NCI-H1436 (cell line): Measurements from ENCODE around the gene KMO.

Experiments used
- DNase-seq: peaks from one replicate; lab custom pipeline; 2025; lab: John Stamatoyannopoulos, UW

The KMO gene

DNA sequence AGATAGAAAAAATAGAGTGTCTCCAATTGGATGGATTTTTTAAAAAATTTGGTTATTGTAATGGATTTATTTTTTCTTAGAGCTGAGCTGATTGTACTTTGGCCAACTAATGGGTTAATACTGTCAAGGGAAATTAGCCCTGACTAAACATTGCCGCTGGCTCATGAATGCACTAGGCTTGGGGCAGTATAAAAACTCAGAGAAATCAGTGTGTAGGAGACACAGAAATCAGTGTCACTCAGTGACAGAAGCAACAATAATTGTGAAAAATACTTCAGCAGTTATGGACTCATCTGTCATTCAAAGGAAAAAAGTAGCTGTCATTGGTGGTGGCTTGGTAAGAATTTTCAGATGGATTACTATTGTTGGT is at the start of gene KMO:
Gene KMO (plus strand): TSS at position 217 of the 370 bp plus-strand sequence. CDS start 67 bp downstream, at position 284.
- DNase-seq, result no peak

DNA sequence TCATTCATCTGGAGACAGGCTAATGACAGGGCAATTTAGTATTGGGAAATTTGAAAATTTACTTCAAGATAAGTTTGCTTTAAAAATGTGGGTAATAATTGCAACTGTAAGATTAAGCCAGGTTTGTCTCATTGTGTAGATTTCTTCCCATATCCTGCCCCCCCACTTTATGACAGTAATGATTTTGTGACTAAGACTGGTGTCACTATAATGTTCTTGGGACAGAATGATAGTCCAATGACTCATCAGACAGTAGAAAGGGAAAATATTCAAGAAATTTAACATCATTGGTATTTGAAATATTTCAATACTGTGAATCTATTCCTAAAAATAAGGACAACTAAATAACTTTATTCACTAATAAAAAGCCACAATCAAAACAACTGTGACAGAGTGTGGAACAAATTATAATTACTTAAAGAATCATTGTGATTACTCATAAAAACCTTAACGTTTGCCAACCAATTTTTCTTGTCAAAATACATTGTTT is 49.4 kb upstream of the KMO start:
- no peak for DNase-seq

DNA sequence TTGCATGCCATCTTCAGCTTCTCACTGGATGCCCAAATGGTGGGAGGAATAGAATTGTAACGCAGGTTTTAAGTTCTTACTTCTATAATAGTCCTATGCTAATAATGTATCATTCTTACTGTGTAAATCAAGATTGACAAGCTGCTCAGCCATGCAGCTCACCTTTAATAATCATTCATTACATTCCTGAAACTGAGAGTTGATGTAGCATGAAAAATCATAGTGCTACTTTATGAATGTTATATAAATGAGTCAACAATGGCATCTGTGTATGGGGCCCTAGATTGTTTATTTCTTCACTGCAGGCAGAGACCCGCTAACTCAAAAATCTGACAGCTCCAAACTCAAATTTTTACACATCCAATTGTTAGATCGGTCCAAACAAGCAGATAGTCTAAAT is 47.0 kb upstream of the KMO start:
- no peak for DNase-seq

DNA sequence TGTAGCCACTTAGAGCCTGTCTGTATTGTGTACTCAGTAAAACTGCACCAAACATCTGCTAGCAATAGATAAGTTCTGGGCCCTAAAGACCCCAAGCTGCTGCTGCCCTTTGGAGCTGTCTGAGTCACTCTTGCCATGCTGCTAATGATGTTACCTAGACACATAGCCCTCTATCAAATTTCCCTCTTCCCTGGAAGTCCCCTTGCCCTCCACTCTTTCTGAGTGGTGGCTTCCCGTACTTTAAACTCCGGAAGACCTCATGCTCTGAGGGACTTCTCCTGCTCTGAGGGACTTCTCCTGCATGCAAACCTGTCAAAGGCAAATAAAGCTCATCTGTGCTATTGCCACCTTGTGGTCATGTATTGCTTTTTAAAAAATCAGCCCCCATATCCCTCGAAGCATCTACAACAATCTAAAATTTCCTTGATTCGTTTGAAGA is 46.6 kb upstream of the KMO start:
- peak; percentile 69 for DNase-seq

DNA sequence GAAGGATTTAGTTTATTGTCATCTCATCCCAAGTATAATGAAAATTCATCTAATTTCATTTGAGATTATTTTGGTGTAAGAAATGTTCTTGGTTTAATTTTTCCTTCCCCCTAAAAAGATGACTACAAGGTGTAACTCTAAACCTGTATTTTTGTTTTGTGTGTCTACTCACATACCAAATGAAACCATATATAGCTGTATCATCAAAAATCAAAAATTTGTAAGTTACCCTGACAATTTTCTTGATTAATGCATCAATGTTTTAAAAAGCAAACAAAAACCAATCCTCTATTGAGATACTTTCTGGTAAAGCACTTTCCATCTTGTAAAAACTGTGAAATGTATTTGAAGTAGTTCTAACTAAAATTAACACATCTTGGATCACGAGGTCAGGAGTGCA is 43.4 kb upstream of the KMO start:
- no peak for DNase-seq

DNA sequence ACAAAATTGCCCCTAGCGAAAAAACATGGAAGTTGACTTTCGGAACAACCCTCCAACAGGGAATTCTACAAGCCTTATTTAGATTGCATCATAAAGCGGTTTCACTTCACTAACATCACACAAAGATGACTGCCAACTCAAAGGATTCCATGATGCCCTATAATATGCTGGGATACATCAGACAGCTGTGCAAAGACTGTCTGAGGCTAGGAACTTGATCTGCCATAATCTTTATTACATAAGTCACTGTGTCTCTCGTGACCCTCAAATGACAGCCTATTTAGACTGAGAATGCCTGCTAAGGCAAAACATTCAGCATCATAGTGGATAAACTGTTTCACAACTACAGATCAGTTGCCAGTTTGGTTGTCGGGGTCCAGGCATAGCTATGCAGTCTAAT is 36.4 kb upstream of the KMO start:
- no peak for DNase-seq

DNA sequence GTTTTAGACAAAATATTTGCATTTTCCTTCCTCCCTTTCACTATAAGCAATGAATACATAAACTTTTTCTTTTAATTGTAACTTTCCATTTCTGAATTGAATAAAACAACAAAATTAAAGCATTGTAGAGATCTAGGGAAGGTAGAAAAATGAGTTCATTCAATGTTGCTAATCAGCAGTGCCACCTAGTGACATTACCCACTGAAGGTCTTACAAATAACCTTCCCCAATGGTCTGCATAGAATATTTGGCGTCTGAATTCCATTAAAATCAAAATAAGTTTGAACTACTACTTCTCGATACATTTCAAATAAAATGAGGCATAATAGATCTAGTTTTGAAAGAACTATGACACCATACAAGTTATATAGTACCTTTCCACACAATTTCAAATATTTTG is 32.3 kb upstream of the KMO start:
- peak; percentile 32 for DNase-seq

DNA sequence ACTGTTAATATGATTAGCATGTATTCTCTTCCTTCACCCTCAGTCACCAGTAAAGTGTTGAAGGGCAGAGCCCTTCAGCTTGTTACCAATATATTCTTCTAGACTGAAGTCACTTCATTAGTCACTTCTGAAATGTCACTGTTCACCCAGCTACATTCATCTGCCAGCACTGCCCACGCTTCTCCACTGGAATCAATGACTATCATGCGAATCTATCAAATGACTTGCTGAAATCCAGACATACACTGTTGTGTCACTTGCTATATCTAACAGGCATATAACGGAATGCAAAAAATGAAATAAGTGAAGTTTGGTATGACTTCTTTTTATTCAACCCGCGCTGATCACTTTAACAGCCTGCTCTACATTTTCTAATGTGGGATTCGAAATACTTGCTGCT is 28.7 kb upstream of the KMO start:
- no peak for DNase-seq

DNA sequence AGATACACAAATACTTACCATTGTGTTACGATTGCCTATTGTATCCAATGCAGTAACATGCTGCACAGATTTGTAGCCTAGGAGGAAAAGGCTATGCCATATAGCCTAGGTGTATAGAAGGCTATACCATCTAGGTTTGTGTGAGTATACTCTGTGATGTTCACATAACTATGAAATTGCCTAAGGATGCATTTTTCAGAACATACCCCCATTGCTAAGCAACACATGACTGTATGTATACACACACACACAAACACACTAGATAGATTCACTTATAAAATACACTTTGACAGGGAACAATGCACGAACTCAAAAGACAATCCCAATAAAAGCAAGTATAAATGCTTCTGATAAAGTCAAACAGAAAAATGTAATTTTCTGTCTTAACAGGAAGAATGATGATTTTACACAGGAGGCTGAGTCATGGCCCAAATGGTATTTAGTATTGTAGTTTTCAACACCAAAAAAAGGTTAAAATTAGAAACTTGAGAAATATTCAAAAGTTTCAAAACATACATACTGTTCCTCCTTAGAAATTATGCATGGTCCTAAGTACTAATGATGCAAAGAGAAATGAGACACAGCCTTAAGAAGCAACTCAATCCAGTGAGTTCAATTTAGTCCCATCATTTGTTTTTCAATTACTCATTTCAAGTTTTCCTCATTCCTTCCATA is 24.9 kb upstream of the KMO start:
- no peak for DNase-seq

DNA sequence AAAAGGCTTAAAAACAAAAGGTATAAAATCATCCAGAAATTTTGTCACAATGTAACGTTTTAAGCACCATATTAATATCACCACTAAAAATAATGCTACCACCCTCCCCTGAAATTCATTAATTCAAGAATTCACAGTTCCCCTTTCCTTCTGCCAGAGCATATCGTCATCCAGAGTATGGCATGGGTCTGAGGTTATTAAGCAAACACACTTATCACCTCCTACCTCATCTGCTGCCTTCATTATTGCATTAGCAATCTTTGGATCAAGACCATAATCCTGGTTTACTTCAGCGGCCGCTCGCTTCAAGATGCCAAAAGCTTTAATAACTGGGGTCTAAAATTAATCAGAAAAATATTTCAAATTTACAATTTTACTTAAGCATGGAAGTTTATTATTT is 18.8 kb upstream of the KMO start:
- DNase-seq, result no peak

DNA sequence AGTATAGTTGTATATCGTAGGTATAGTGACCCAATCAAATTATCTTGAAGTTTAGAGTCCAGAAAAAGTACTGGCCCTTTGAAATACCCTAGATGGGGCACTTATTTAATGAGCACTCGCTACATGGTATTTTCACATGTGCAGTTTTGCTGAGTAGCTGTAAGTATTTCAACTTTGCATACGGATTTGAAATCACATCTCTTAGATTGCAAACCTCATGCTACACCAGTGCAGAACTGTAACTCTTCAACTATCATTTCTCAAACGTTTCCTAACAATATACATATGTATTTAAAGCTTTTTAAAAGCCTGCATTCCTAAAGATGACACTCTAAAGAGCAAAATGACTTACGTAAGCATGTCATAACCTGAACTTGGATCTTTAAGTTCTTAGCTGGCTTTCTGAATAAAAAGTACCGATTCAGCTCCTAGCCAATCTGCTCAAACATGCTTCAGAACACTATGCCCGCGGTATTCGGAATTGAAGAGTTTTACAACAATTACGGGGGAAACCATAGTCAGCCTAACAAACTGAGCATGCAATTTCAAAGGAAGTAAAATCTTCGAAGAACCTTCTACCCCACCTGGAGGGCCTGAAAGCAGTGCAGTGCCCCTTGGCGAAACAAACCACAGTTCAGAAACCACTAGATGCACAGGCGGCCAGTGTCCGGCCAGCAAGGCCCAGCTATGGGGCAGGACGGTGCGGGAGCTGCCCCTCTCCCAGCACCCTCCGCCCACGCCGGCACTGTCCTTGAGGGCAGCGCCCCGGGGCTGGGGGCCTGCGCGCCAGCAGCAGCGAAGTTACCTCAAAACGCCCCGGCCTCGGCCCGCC is 13.5 kb upstream of the KMO start:
- DNase-seq, result no peak

DNA sequence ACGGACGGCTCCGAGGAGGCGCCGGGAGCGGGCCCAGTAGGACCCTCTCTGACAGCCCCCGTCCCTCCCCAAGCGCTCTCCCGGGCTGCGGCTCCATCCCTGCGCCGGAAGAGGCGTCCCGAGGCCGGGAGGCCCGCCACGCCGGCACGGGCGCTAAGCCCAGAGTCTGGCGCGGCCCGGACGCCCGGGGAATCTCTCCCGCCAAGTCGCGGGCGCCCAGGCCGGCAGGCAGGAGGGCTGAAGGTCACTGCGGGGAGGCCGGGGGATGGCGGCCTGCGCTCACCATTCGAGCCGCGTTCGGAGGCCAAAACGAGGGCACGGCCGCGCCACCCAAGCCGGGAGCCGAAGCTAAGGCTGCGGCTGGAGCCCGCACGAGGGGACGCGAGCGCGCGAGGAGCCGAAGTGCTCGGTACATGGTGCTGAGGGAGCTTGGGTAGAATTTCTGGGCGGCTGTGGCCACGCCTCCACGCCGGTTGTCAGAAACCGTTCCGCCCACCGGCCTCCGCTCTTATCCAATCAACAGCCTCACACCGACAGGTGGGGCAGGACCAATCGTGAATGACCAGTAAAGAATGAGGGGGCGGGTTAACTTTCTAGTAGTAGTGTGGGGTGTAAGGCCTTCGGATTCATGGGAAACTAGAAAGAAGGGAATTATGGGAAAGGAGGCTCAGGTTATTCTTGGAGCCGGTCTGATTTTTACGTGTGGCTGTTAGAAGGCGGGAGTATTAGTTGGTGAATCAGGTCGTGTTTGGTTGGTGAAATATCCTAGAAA is 12.7 kb upstream of the KMO start, which contains the start of gene FH:
Gene FH (minus strand): TSS at position 448 of the 772 bp plus-strand sequence. CDS start 33 bp downstream, at position 415.
- peak; percentile 100 for DNase-seq

DNA sequence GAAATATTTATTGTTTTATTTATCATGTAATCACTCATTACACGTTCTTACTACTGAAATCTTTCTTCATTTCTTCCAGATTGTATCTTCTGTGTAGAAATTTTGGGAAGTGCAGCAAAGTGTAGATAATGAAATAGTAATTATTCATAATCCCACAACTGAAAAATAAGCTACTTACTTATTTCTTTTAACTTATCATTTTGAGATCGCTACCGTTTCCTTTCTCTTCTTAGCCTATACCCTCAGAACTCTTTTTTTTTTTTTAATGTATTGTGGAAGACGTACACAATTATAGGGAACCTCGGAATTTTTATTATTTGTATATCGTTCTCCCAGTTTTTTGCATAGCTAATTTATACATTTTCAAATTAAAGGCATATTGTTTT is 12.1 kb upstream of the KMO start:
- DNase-seq, result no peak

DNA sequence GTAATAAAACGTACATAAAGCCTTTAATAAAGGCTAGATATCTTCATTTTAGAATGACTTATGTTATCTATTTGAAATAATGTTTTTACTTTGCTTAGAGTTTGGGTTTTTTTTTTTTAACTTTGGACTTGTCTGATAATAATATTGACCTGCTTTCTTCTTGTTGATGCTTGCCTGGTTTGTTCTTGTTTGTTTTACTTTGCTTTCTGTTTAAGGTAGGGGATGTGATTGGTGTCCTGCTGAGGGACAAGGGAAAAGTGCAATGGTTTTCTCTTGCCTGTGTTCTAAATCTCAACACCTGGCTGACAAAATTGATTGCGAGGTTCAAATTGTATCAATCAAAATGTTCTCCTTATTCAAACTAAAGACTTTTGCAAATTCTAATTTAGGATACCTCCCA is 10.5 kb upstream of the KMO start:
- no peak for DNase-seq

DNA sequence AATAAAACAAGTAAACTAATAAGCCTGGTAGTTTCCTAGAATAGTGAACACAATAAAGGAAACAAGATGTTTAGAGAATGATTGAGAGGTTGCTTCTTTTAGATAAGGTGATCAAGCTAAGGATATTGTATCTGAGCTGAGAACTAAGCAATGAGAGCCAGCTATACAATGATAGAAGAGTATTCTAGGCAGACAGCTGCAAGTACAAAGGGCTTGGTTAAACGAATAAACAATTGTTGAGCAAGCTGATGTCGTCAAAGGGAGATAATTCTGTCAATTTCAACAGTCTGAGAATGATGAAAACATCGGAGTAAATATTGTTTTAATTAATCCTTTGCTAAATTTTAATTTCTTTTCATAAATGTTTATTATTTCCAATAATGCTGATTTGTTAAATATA is 7.2 kb upstream of the KMO start:
- DNase-seq, result no peak

DNA sequence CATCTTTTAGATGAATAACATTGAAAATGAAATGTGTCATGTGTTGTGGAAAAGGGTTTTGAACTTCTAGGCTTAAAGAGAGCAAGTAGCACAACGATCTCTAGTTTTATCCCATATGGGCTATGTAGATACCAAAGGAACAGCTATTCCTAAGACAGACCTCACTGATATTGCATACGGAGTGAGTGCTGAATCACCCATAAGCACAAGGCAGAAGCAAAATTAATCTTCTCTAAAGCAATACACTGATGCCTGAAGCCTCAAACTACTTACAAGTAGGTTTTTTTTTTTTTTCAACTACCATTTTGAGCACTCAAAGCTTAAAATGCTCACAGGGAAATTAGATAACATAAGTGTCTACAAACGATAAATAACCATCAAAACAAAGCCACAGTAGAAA is 5.0 kb upstream of the KMO start:
- no peak for DNase-seq

DNA sequence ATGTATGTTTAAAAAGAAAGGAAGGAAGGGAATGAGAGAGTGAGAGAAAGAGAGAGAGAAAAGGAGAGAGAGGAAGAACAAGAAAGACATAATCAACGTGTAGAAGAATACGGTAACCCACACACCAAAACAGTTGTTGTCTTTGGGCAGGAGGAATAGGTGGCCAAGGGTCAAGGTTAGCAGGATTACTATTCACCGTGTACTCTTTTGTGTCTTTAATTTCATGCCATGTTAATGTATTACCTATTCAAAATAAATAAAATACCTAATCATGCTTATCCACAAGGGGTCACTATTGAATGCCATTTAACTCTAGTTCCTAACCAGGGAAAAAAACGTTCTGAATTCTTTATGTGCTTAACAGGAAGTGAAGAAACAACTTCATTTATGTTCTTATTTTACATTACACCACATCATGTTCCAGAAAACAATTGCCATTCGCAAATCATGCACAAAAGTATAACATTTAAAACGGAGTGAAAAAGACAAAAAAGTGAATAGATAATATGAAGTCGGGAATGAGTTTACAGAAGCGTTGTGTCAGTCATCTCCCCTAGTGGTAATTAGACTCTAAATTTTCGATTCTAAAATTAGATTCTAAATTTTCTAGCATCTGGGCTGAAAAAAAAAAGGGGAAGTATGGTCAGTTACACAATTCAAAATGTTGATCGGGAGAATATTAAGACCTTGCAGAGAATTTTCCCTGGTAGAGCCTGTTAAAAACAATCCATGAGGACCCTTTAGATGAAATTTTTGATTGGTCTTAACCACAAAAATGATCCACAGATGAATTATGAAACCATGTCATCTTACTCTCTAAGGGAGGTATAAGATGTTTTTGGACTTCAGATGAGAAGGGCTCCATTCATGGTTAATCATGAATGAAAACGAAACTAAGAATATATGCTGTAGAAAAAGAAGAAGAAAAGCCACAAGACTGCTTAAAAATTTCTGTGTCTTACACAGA is 700 bp upstream of the KMO start:
- peak; percentile 69 for DNase-seq

DNA sequence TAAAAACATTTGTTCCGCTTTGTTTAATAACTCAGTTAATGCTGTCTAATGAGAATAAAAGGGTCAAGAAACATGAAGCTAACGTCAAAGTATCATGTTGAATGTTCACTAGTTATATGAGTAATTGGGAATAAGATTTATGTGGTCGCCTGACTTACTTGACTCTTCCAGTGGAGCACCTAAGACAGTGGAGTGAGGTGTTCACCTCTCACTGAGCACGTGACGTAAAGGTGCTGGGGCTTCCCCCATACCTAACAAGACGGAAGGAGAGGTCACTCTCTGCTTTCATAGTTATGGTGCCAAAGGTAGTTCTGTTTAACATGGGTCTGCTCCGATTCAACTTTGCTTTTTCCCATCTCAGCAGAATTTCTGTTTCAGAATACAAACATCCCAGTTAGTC is 686 bp downstream of the KMO start:
- no peak for DNase-seq

DNA sequence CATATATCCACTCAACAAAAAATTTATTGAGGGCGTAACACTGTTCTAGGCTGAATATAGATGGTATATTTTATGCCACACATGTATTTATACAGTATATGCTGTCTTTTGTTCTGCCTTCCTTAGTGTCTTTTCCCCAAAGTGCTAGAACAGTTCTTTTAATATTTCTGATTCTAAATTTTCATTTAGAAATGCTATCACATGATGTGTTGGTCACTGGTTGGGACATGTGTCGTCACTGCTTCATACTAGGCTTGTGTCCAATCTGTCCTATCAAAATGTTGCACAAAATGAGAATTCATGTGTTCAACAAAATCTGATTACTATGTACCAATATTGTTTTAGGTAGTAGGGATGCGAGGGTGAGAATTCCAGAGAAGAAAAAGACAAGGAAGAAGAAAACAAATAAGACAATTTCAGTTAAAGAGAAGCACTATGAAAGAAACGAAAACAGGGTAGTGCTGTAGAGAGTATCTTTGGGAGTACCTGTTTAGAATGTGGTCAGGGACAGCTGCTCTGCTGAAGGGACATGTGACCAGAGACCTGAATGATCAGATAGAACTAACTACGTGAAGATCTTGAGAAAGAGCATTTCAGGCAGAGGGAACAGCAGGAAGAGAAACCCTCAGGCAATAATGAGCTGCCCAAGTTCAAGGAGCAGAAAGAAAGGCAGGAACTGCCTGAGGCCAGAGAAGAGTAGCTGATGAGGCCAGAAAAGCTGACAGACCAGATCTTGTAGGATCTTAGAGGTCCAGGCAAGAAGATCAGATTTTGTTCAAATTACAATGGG is 1.3 kb downstream of the KMO start:
- no peak for DNase-seq

DNA sequence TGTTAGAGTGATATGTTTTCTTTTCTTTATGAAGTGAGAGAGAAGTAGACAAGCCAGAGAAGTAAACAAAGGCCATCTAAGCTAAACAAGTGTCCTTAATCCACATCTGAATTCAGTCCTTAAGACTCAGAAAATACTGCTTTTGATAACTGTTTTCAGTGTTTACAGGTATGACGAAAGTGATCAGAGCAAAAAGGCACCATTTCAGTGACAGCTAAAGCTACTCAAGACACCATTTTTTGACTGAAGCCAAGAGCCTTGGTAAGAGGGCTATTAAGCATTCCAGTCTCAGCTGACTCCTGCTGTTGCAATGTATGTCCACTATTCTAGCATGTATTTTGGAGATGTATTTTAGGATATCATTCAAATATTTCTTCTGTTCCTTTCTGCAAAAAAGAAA is 4.1 kb downstream of the KMO start:
- no peak for DNase-seq

DNA sequence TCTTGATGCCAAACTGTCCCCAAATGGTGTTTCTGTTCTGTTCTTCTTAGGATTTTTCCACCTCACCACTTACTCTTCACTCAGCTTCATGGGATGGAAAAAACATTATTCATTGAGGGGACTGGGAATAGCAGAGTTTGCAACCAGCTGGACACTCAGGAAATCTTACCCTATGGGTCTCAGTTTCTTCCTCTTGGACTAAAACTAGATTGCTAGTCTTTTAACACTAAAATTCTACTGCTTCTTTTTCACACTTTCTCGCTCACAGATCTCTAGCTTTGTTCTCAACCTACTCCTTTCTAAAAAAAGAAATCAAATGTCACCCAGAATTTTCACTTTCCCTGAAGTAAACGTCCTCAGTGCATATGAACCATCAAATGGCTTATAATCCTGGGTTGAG is 4.8 kb downstream of the KMO start:
- no peak for DNase-seq
